Upper lobe of left lung (tissue), 4 donors: ENCODE results near the gene SDHA.

Experiments
- CTCF ChIP-seq, 6 experiments: fragments of 450-650 bp in 4 of 6; fragments of 200-600 bp in 2 of 6; sonication (generic) in 2 of 6; IDR thresholded peaks; one replicate each; pipeline ENCODE4 v1.5.1; 2016 to 2019; ENCODE audit warnings: antibody characterized with exemption in 6 of 6
- POLR2AphosphoS5 ChIP-seq, 2 donors: sonication (generic); formaldehyde crosslinking; IDR thresholded peaks; one replicate each; pipeline ENCODE4 v1.5.1; 2017; ENCODE audit warnings: antibody characterized with exemption in 2 of 2

- peak; percentile 87 to 97 for TF ChIP-seq POLR2AphosphoS5 (IDR thresholded peaks at IDR 0.05)
- peak in 5 of 6 experiments; percentile 19 to 56 (median 34) for TF ChIP-seq CTCF (IDR thresholded peaks at IDR 0.05)
Measured at GRCh38 chr5:217494-218456, at the start of gene SDHA, which contains the start of gene CCDC127.
